ENCODE data around the gene SLAMF7.

The SLAMF7 gene

GRCh38 chr1:160799641-160800040 is 60.6 kb downstream of the SLAMF7 start:
- no peak overlapping the region for H3K4me3 ChIP-seq (ENCODE audit: low read depth, low read length)

GRCh38 chr1:160800142-160800541 is 61.1 kb downstream of the SLAMF7 start:
- H3K4me3 ChIP-seq (ENCODE audit: low read depth, low read length): no peak overlapping the region

GRCh38 chr1:160800645-160801408 is 61.8 kb downstream of the SLAMF7 start:
- H3K4me3 ChIP-seq (ENCODE audit: low read depth, low read length): no peak overlapping the region

- H3K4me3 ChIP-seq (ENCODE audit: low read depth, low read length): no peak overlapping the region
Observed at GRCh38 chr1:160801836-160802580, 63.0 kb downstream of the SLAMF7 start.

Data from iPS-11a (cell line).